Endothelial cell of umbilical vein (primary cell): ENCODE measurements around the gene KCNB1. TPM values are rescaled to one million over a fixed set of nuclear protein-coding genes. Genes with fewer than 3 reads are reported as not detected.

Experiments used
- BruUV-seq: library from RNA; stranded (reverse); fragments of 400-500 nt; replicated peaks from 2 replicates; lab custom pipeline; 2021; lab: Mats Ljungman, UMichigan
- CTCF ChIA-PET: fragments of 300-600, 350-600 bp; sonication (Branson Sonifier 250); formaldehyde crosslinking; loops from one replicate; lab custom pipeline; 2021; ENCODE audit warnings: antibody characterized with exemption, inconsistent platforms; lab: Charles Lee
- POLR2A ChIA-PET: fragments of 300-600, 350-600 bp; sonication (Branson Sonifier 250); formaldehyde crosslinking; loops from one replicate; lab custom pipeline; 2021; ENCODE audit warnings: antibody characterized with exemption, inconsistent platforms; lab: Charles Lee
- DNase-seq: peaks from one replicate; pipeline ENCODE4 v3.0.0-alpha.2; 2011; ENCODE audit warnings: low read depth, low spot score
- FAIRE-seq: peaks from 2 replicates; lab custom pipeline; 2011; peaks lifted over from hg19 to GRCh38; lab: Jason Lieb, UNC
- H2AFZ ChIP-seq: 2 replicates; pipeline ENCODE4 v1.6.0; 2012; ENCODE audit warnings: low read depth, low read length, control low read depth, inconsistent platforms
- H3K27ac ChIP-seq: 2 replicates; pipeline ENCODE4 v1.5.1; 2011; ENCODE audit warnings: low read depth, mild to moderate bottlenecking, control low read depth, low read length, moderate library complexity; ENCODE audit not compliant: insufficient read depth
- H3K27me3 ChIP-seq, 2 experiments: 2 replicates each; pipeline versions ENCODE4 v1.6.0 to v1.6.1; 2011; ENCODE audit warnings: low read length in 2 of 2, mixed read lengths in 1 of 2; ENCODE audit not compliant: control insufficient read depth in 2 of 2, insufficient read depth in 2 of 2
- H3K36me3 ChIP-seq, 2 experiments: 2 replicates in 1 of 2; 3 replicates in 1 of 2; pipeline ENCODE4 v1.5.1; 2011; ENCODE audit warnings: low read length in 2 of 2, mild to moderate bottlenecking in 1 of 2, moderate library complexity in 1 of 2; ENCODE audit not compliant: control insufficient read depth in 2 of 2, insufficient read depth in 2 of 2; ENCODE audit errors: extremely low read depth in 1 of 2
- H3K4me1 ChIP-seq: 3 replicates; pipeline ENCODE4 v1.5.1; 2011; ENCODE audit warnings: mild to moderate bottlenecking, low read length; ENCODE audit not compliant: control insufficient read depth, insufficient read depth; ENCODE audit errors: extremely low read depth
- H3K4me2 ChIP-seq: 2 replicates; pipeline ENCODE4 v1.6.1; 2011; ENCODE audit warnings: low read length, control low read depth, mixed read lengths; ENCODE audit not compliant: insufficient read depth
- H3K4me3 ChIP-seq, 3 experiments: fragments of 200-600 bp in 1 of 3; sonication (generic), shearing (Covaris generic) in 1 of 3; replicated peaks in 1 of 3; 2 replicates each; pipeline ENCODE4 v1.5.1; 2011 to 2016; ENCODE audit warnings: control low read depth in 3 of 3, low read length in 3 of 3, mild to moderate bottlenecking in 2 of 3, inconsistent platforms in 1 of 3, low read depth in 1 of 3, moderate library complexity in 1 of 3; ENCODE audit not compliant: insufficient read depth in 1 of 3
- H3K79me2 ChIP-seq: 2 replicates; pipeline ENCODE4 v1.6.0; 2012; ENCODE audit warnings: low read length, inconsistent platforms; ENCODE audit not compliant: control insufficient read depth, insufficient read depth
- H3K9ac ChIP-seq: replicated peaks from 2 replicates; pipeline ENCODE3; 2011; ENCODE audit warnings: low read length, control low read depth; ENCODE audit not compliant: insufficient read depth; ENCODE audit errors: extremely low read depth
- H3K9me1 ChIP-seq: replicated peaks from 3 replicates; pipeline ENCODE4 v1.6.0; 2011; ENCODE audit warnings: mild to moderate bottlenecking, low read length; ENCODE audit not compliant: control insufficient read depth, insufficient read depth; ENCODE audit errors: extremely low read depth
- H3K9me3 ChIP-seq: replicated peaks from 2 replicates; pipeline ENCODE4 v1.5.1; 2012; ENCODE audit warnings: low read length, inconsistent platforms; ENCODE audit not compliant: control insufficient read depth, insufficient read depth
- H4K20me1 ChIP-seq: replicated peaks from 2 replicates; pipeline ENCODE3; 2011; ENCODE audit warnings: mild to moderate bottlenecking, low read length; ENCODE audit not compliant: control insufficient read depth, insufficient read depth; ENCODE audit errors: extremely low read depth
- EZH2 ChIP-seq: IDR thresholded peaks from 2 replicates; pipeline ENCODE4 v1.6.1; 2012; ENCODE audit warnings: borderline replicate concordance, low read depth, mild to moderate bottlenecking, moderate library complexity, low read length, inconsistent platforms; ENCODE audit not compliant: severe bottlenecking
- FOS ChIP-seq: IDR thresholded peaks from 2 replicates; pipeline ENCODE4 v1.6.1; 2011; ENCODE audit warnings: mild to moderate bottlenecking, low read length, moderate library complexity, borderline replicate concordance; ENCODE audit not compliant: insufficient read depth
- GATA2 ChIP-seq: IDR thresholded peaks from 2 replicates; pipeline ENCODE4 v1.7.0; 2011; ENCODE audit warnings: low read depth, mild to moderate bottlenecking, moderate library complexity, mixed read lengths, low read length; ENCODE audit not compliant: insufficient read length, insufficient read depth
- JUN ChIP-seq: IDR thresholded peaks from 2 replicates; pipeline ENCODE4 v1.6.1; 2011; ENCODE audit warnings: borderline replicate concordance, low read depth; ENCODE audit not compliant: insufficient read length, insufficient read depth
- MYC ChIP-seq: IDR thresholded peaks from one replicate; pipeline ENCODE4 v1.6.1; 2011; ENCODE audit warnings: mild to moderate bottlenecking, low read depth, low read length
- POLR2A ChIP-seq: IDR thresholded peaks from 2 replicates; pipeline ENCODE4 v1.6.1; 2012; ENCODE audit warnings: low read depth, mild to moderate bottlenecking, control low read depth, low read length
- POLR2AphosphoS5 ChIP-seq: IDR thresholded peaks from 2 replicates; pipeline ENCODE4 v1.6.1; 2012; ENCODE audit warnings: low read depth, mild to moderate bottlenecking, control low read depth, low read length, moderate library complexity; ENCODE audit not compliant: insufficient read depth
- dilution Hi-C: fragments of 300-500 bp; cut with MboI; formaldehyde crosslinking; loops from one replicate; pipeline ENCODE4 v1.15.0; 2019; ENCODE audit warnings: low sequenced_read_pairs; ENCODE audit not compliant: extremely low pct_ligation_motif_present
- intact Hi-C: fragments of 100-400 bp; cut with micrococcal nuclease; formaldehyde crosslinking; loops from one replicate; pipeline ENCODE4 v1.10.0; 2022
- polyA plus RNA-seq, 4 experiments: library from polyadenylated mRNA; depleted of rRNA in 3 of 4; stranded (reverse) in 3 of 4; unstranded in 1 of 4; fragments of >200 nt; gene quantifications; 2 replicates each; pipeline versions ENCODE4 v1.2.1 to v1.2.3, GENCODE V29; 2011 to 2012; ENCODE audit warnings: missing spikeins in 1 of 4
- total RNA-seq: library from RNA; stranded (reverse); gene quantifications from 2 replicates; pipeline ENCODE4 v1.2.3, GENCODE V29; 2021
- TF ChIP-seq, protein P1 (sequence below), 2 donors: IDR thresholded peaks; 1 replicate in 1 of 2; 2 replicates in 1 of 2; pipeline ENCODE4 v1.5.1; 2011; ENCODE audit warnings: low read length in 2 of 2, mild to moderate bottlenecking in 2 of 2, moderate library complexity in 2 of 2, control low read depth in 1 of 2, inconsistent platforms in 1 of 2, low read depth in 1 of 2; ENCODE audit not compliant: insufficient read depth in 1 of 2; ENCODE audit errors: extremely low read depth in 1 of 2
- TF ChIP-seq, protein P2 (sequence below): IDR thresholded peaks from 2 replicates; pipeline ENCODE4 v1.6.1; 2011; ENCODE audit not compliant: insufficient read depth, insufficient read length

Gene KCNB1
- total and polyA plus RNA-seq, 2 donors (not counting 3 experiments of a cell fraction or from before 2014, with no cell fraction given): not detected

DNA sequence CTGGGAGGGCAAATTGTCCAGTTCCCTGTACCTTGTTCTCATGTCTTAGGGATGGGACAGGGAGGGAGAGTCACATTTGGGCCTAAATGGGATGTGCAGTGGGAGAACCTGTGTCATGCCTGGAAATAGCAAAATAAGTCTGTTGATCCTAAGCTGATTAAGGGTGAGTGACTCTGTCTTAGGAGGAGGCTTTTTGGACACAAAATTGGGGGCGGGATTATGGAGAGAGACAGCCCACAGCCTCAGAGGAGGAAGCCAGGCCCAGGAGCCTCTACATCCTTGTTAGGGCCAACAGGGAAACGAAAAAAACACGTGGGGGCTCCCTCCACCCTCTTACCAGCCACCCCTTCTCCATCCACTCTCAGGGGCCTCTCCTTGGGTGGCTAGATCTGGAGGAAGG lies 2.2 kb downstream of the KCNB1 start:
- Histone ChIP-seq H2AFZ (no peak overlapping the region), H3K36me3 (no peaks in the 10 kb centered on the region), H3K9ac (no peak overlapping the region), H3K79me2 (no peaks in the 10 kb centered on the region), H3K9me3 (no peaks in the 10 kb centered on the region), H3K27me3 (peaks cover 7 to 9% of the 10 kb centered on the region in 2 experiments), H3K4me2 (no peak overlapping the region), H4K20me1 (no peaks in the 10 kb centered on the region), H3K27ac (no peak overlapping the region), H3K4me3 (no peak overlapping the region), H3K9me1 (no peaks in the 10 kb centered on the region), H3K4me1 (no peaks in the 10 kb centered on the region)
- ChIA-PET POLR2A (no interaction called here), CTCF (interaction anchor here (1.3 kb wide), 1 partner anchor 27 kb away, joined by 4 read pairs; no protein-coding TSS in a partner anchor)
- dilution Hi-C loops (no loop called here), intact Hi-C loops (no loop called here)
- TF ChIP-seq, protein P1, sequence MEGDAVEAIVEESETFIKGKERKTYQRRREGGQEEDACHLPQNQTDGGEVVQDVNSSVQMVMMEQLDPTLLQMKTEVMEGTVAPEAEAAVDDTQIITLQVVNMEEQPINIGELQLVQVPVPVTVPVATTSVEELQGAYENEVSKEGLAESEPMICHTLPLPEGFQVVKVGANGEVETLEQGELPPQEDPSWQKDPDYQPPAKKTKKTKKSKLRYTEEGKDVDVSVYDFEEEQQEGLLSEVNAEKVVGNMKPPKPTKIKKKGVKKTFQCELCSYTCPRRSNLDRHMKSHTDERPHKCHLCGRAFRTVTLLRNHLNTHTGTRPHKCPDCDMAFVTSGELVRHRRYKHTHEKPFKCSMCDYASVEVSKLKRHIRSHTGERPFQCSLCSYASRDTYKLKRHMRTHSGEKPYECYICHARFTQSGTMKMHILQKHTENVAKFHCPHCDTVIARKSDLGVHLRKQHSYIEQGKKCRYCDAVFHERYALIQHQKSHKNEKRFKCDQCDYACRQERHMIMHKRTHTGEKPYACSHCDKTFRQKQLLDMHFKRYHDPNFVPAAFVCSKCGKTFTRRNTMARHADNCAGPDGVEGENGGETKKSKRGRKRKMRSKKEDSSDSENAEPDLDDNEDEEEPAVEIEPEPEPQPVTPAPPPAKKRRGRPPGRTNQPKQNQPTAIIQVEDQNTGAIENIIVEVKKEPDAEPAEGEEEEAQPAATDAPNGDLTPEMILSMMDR (IDR thresholded peaks at IDR 0.05; ENCODE audit: extremely low read depth in 1 of 2, insufficient read depth in 1 of 2, low read depth in 1 of 2, low read length in 2 of 2): no peak
- no peak for TF ChIP-seq POLR2AphosphoS5
- BruUV-seq: no TSS peak
- FAIRE-seq (no peak), DNase-seq (no peak)

DNA sequence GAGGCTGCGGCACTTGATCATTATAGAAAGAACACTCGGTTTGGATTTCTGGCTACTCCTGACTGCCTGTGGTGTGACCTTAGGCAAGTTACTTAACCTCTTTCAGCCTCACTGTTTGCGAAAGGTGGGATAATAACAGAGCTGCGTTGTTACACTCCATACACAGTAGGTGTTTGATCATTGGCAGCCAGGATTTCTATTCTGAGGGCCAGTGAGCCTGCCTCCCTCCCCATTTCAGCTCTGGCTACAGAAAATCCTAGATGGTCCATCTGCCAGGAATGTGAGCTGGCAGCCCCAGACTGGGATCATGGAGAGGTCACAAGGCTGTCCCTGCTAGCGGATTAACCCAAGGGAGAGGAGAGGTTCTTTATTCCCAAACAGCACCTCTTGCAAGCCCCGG lies 2.7 kb downstream of the KCNB1 start:
- TF ChIP-seq, protein P2, sequence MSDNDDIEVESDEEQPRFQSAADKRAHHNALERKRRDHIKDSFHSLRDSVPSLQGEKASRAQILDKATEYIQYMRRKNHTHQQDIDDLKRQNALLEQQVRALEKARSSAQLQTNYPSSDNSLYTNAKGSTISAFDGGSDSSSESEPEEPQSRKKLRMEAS: no peak
- TF ChIP-seq, protein P1 (IDR thresholded peaks at IDR 0.05; ENCODE audit: extremely low read depth in 1 of 2, insufficient read depth in 1 of 2, low read depth in 1 of 2, low read length in 2 of 2): no peak
- no peak for TF ChIP-seq EZH2
- TF ChIP-seq JUN: no peak
- TF ChIP-seq MYC: no peak
- no peak for TF ChIP-seq POLR2A
- TF ChIP-seq POLR2AphosphoS5: no peak
- TF ChIP-seq GATA2: no peak
- no peak for TF ChIP-seq FOS
- dilution Hi-C loops: no loop called here
- H2AFZ ChIP-seq: no peak overlapping the region
- CTCF ChIA-PET: interaction anchor here (1.3 kb wide), 1 partner anchor 27 kb away, joined by 4 read pairs; no protein-coding TSS in a partner anchor
- intact Hi-C loops: no loop called here
- no peaks in the 10 kb centered on the region for H3K79me2 ChIP-seq
- H3K27ac ChIP-seq: no peak overlapping the region
- DNase-seq (no peak), FAIRE-seq (no peak)
- H3K9ac ChIP-seq: no peak overlapping the region
- no peaks in the 10 kb centered on the region for H4K20me1 ChIP-seq
- H3K4me1 ChIP-seq: no peaks in the 10 kb centered on the region
- no peaks in the 10 kb centered on the region for H3K9me1 ChIP-seq
- H3K27me3 ChIP-seq: peaks cover 8 to 11% of the 10 kb centered on the region in 2 experiments
- BruUV-seq: no TSS peak
- H3K9me3 ChIP-seq: no peaks in the 10 kb centered on the region
- no peaks in the 10 kb centered on the region for H3K36me3 ChIP-seq
- no peak overlapping the region for H3K4me3 ChIP-seq
- POLR2A ChIA-PET: no interaction called here
- H3K4me2 ChIP-seq: no peak overlapping the region
